HUES48 (cell line): ENCODE measurements around the gene DPM1.

Experiments
- H3K27ac ChIP-seq: one replicate; pipeline ENCODE4 v1.7.0; 2013; ENCODE audit warnings: low read depth, low read length, inconsistent platforms
- H3K27me3 ChIP-seq: 2 replicates; pipeline ENCODE4 v1.6.1; 2013; ENCODE audit warnings: mild to moderate bottlenecking, low read length; ENCODE audit not compliant: control insufficient read depth, insufficient read depth
- H3K36me3 ChIP-seq: 2 replicates; pipeline ENCODE4 v1.6.1; 2013; ENCODE audit warnings: low read length; ENCODE audit not compliant: control insufficient read depth, insufficient read depth
- H3K4me1 ChIP-seq: 2 replicates; pipeline ENCODE4 v1.6.1; 2013; ENCODE audit warnings: mild to moderate bottlenecking, low read length; ENCODE audit not compliant: control insufficient read depth, insufficient read depth
- H3K4me3 ChIP-seq: 2 replicates; pipeline ENCODE4 v1.5.1; 2013; ENCODE audit warnings: mild to moderate bottlenecking, low read depth, low read length
- H3K9ac ChIP-seq: 2 replicates; pipeline ENCODE4 v1.6.1; 2013; ENCODE audit warnings: mild to moderate bottlenecking, low read depth, low read length, moderate library complexity
- H3K9me3 ChIP-seq: 2 replicates; pipeline ENCODE4 v1.6.1; 2013; ENCODE audit warnings: low read length; ENCODE audit not compliant: control insufficient read depth, insufficient read depth

DPM1 gene

DNA sequence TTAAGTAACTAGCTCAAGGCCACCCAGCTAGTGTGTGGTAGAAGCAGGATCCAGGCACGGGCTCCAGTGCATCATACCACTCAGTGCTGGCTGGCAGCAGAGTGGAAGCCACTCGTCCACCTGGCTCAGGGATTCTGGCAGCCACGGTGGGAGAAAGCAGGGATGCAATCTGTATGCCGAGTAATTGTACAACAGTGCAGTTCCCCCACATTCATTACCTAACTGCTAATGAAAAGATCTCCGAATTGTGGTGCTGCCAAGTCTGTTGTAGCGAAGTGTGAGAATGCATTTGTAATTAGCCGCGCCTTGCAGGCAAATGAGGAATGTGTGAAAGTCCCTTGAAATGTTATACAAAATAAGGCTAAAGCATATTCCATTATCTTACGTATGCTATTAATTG, 35.5 kb upstream of the DPM1 start:
- peaks cover 11% of the 10 kb centered on the region for H3K4me1 ChIP-seq
- H3K27me3 ChIP-seq = no peaks in the 10 kb centered on the region
- no peaks in the 10 kb centered on the region for H3K36me3 ChIP-seq
- no peak overlapping the region for H3K27ac ChIP-seq
- no peak overlapping the region for H3K4me3 ChIP-seq
- no peaks in the 10 kb centered on the region; the same call in 1 of the 2 replicates for H3K9me3 ChIP-seq
- no peak overlapping the region for H3K9ac ChIP-seq

DNA sequence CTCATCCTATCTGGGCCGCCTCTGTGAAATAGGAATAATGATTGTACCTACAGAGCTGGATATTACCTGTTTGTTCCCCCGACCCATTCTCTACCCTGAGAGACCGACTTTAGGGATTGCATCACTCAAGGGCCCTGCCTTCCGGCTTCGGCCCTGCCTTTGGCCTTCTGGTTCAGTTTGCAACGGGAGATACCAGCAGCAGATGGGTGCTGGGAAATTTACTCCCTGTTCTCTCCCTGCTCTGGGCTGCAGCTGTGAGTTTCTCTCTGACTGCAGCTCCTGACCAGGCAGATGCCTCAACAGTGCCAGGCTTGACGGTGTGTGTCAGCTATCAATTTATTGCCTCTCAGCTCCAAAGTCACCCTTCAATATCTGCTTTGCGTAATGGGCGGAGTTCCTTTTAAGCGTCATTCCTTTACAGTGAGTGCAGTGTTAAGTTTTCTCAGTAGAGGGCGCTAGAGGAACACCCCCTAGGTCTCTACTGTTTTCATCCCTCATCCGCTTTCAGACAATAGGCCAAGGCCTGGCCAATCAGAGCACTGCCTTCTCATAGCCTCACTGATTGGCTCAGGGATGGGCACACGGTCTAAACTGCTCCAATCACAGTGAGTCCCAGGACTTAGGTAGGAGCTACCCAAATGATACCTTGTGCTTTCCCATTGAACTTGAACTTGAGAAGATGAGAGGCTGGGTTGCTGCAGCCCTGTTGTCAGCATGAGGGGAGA, 34.6 kb upstream of the DPM1 start:
- H3K27ac ChIP-seq = peak overlapping the region; percentile 91
- peak overlapping the region; percentile 19; the same call in 1 of the 2 replicates for H3K9ac ChIP-seq
- peak overlapping the region; percentile 6; the same call in 1 of the 2 replicates for H3K4me3 ChIP-seq

DNA sequence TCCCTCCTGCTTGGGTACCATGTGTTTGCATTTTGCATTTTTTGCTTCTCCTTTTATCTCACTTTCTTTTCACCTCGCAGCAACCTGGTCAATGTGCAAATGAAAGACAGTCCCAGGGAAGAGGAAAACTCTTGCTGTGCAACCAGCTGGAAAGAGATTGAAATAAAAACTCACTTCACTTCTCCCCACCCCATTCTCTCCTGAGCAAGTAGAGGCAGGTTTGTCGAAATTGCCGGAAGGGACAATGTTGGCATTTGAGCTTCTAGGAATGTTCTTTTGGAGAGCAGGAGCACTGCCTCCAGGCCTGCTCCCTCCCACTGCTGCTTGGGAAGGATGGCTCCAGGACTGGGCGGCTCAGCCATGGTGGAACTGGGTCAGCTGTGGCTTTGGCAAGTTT, 34.0 kb upstream of the DPM1 start:
- H3K27me3 ChIP-seq = no peaks in the 10 kb centered on the region
- peak overlapping the region; percentile 19; the same call in 1 of the 2 replicates for H3K9ac ChIP-seq
- peak overlapping the region; percentile 91 for H3K27ac ChIP-seq
- H3K4me1 ChIP-seq = peaks cover 11% of the 10 kb centered on the region
- peak overlapping the region; percentile 6; the same call in 1 of the 2 replicates for H3K4me3 ChIP-seq
- H3K36me3 ChIP-seq = no peaks in the 10 kb centered on the region
- no peaks in the 10 kb centered on the region; the same call in 1 of the 2 replicates for H3K9me3 ChIP-seq

More for the DNA sequence above, 34.6 kb upstream of the DPM1 start:
- no peaks in the 10 kb centered on the region for H3K27me3 ChIP-seq
- peaks cover 11% of the 10 kb centered on the region for H3K4me1 ChIP-seq
- no peaks in the 10 kb centered on the region; the same call in 1 of the 2 replicates for H3K9me3 ChIP-seq
- no peaks in the 10 kb centered on the region for H3K36me3 ChIP-seq

DNA sequence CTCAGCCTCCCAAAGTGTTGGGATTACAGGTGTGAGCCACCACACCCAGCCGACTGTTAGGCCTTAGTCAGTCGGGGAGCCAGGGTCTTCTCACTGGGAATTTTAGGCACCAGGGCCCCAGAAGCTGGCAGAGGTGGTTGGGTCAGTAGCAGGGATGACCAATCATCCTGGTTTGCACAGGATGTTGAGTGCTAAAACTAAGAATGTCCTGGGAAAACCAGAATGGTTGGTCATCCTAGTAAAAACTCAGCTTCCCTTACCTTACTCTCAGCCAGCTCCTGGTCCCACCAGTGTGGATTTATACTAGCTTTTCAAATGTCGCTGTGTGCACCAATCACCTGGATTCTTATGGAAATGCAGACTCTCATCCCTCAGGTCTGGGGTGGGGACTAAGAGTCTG, 32.7 kb upstream of the DPM1 start:
- no peaks in the 10 kb centered on the region for H3K27me3 ChIP-seq
- H3K9me3 ChIP-seq = no peaks in the 10 kb centered on the region; the same call in 1 of the 2 replicates
- H3K4me3 ChIP-seq = no peak overlapping the region
- no peak overlapping the region for H3K9ac ChIP-seq
- H3K27ac ChIP-seq = no peak overlapping the region
- H3K36me3 ChIP-seq = no peaks in the 10 kb centered on the region
- peaks cover 11% of the 10 kb centered on the region for H3K4me1 ChIP-seq

DNA sequence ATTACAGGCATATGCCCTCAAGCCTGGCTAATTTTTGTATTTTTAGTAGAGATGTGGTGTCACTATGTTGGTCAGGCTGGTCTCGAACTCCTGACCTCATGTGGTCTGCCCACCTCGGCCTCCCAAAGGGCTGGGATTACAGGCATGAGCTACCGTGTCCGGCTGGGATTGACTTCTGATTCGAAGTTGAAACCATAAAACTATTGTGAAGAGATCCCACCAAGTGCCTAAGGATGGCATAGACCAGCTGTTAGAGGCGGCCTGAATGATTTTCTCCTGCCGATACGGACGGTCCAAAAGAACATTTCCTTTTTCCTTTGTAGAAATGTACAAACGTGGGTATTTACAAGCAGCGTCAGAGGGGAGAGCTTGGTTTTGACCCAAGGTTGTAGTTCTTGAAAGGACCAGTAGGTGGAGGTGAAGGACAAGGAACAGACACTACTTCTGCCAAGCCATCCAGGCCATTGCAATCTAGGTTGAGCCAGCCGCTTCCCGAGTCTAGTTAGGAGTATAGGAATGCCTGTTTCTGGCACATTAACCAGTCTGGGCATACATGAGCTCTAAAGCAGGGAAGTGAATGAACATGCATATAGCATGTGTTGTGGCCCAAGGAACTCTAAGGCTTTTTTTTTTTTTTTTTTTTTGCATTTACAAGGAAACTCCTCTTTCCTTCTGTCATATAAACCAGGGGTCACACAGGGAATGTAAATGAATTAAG, 29.3 kb upstream of the DPM1 start:
- no peaks in the 10 kb centered on the region for H3K27me3 ChIP-seq
- no peak overlapping the region for H3K27ac ChIP-seq
- H3K9me3 ChIP-seq = no peaks in the 10 kb centered on the region
- no peaks in the 10 kb centered on the region for H3K36me3 ChIP-seq
- peaks cover 8% of the 10 kb centered on the region for H3K4me1 ChIP-seq
- no peak overlapping the region for H3K9ac ChIP-seq
- H3K4me3 ChIP-seq = no peak overlapping the region

DNA sequence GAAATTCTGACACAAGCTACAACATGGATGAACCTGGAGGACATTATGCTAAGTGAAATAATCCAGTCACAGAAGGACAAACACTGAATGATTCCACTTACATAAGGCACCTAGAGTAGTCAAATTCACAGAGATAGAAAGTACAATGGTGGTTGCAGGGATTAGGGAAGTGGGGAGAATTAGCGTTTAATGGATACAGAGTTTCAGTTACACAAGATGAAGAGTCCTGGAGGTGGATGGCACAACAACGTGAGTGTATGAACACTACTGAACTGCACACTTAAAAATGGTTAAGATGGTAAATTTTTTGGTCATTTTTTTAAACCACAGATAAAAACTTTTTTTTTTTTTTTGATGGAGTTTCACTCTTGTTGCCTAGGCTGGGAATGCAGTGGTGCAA, 25.0 kb upstream of the DPM1 start:
- no peaks in the 10 kb centered on the region for H3K27me3 ChIP-seq

DNA sequence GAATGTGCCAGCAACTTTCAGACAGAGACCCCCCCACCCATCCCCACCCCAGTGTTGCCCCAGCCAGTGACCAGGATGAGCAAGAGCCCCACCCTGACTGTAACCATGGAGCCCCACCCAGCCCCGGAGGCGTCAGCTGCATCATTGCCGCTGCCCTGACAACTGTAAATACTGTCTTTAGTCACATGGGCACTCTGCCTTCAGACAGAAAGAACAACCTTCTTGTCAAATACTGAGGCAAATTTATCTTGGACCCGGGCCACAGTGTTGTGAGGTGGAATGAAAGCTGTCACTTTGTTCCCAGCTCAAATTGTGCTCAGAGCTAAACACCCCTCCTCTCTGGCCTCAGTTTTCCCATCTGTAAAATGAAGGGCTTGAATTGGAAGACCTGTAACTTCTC, 24.0 kb upstream of the DPM1 start:
- Histone ChIP-seq H3K9ac (no peak overlapping the region), H3K9me3 (no peaks in the 10 kb centered on the region), H3K4me3 (no peak overlapping the region), H3K27ac (no peak overlapping the region), H3K4me1 (no peaks in the 10 kb centered on the region), H3K27me3 (no peaks in the 10 kb centered on the region), H3K36me3 (no peaks in the 10 kb centered on the region)

More for the DNA sequence above, 25.0 kb upstream of the DPM1 start:
- no peaks in the 10 kb centered on the region for H3K4me1 ChIP-seq
- H3K27ac ChIP-seq = no peak overlapping the region
- H3K9ac ChIP-seq = no peak overlapping the region
- H3K9me3 ChIP-seq = no peaks in the 10 kb centered on the region
- H3K36me3 ChIP-seq = no peaks in the 10 kb centered on the region
- no peak overlapping the region for H3K4me3 ChIP-seq

DNA sequence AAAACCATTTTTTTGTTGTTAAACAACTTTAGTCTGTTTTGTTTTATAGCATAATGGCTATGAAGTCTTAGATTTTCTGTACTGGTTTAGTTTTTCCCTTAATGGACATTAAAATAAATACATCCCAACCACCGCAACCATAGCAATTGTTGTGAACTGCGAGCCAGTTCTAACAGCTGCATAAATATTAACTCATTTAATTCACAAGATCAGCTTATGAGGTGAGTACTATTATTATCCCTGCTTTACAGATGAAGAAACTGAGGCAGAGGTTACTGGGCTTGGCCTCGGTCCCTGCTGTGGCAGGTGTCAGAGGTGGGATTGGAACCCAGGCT, 23.3 kb upstream of the DPM1 start:
- Histone ChIP-seq H3K27me3 (no peaks in the 10 kb centered on the region), H3K9ac (no peak overlapping the region), H3K9me3 (no peaks in the 10 kb centered on the region), H3K36me3 (no peaks in the 10 kb centered on the region), H3K27ac (no peak overlapping the region), H3K4me3 (no peak overlapping the region), H3K4me1 (no peaks in the 10 kb centered on the region)

DNA sequence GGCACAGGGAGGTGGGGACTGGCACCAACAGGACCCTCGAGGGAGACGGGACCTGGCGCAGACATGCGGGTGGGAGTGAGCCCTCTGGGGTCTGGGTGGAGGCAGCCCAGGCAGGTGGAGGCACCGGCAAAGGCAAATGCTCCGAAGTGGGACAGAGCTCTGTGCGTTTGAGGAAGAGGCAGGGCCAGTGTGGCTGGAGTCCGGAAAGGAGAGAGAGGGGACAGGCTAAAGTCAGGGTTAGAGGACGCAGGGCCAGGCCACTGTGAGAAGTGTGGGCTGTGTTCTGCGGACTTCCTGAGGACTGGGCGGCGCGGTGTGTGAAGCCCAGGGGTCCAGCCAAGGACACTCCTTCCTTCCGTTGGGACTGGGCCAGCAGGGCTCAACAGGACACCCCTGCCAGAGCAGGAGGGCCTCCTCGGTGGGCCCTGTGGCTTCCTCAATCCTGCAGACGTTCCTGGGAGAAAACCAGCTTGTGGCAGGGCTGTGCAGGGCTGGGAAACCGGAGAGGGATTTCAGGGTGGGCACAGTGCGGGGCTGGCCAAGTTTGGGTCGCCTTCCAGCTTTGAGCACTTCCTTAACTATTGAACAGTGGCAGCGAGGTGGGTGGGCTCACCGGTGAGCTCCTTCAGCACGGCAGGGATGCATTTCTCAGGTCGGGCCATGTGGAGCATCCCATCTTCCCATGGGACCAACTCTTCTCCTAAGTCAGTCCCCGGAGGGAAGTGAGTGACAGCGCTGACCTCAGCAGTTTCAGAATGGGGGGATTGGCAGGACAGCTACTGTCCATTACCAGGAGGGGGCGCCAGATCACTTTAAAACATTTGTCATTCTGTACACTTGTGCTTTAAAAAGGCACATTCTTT, 22.8 kb upstream of the DPM1 start:
- no peaks in the 10 kb centered on the region for H3K4me1 ChIP-seq
- H3K27me3 ChIP-seq = no peaks in the 10 kb centered on the region
- H3K27ac ChIP-seq = no peak overlapping the region
- no peak overlapping the region for H3K9ac ChIP-seq
- H3K9me3 ChIP-seq = no peaks in the 10 kb centered on the region
- H3K4me3 ChIP-seq = no peak overlapping the region
- H3K36me3 ChIP-seq = no peaks in the 10 kb centered on the region

DNA sequence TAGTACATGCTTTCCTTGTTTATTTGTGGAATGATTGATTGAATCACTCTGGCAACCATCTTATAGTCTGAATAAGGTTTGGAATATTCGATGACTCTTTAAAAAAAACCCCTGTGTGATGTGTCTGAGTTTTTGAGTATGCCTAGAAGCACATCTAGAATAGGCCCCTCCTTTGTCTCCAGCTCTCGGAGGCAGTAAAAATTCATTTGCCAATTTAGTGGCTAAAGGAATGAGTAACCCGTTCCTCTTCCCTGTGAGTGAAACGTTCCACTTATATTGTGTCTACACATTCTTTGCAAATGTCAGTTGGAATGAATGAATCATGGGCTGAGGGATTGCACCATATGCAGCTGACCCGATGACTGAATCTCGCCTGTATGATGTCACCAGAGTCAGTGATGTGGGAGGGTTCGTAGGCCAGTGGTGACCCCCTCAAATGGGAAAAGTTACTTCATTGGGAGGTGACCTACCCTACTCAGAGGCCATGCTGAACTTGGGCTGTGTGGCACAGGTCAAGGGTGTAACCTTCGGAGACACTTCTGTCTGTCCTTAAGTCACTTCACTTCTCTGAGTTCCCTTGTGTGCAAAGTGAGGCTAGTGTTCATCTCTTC, 21.8 kb upstream of the DPM1 start:
- H3K36me3 ChIP-seq = no peaks in the 10 kb centered on the region
- H3K9ac ChIP-seq = no peak overlapping the region
- no peaks in the 10 kb centered on the region for H3K9me3 ChIP-seq
- H3K4me3 ChIP-seq = no peak overlapping the region
- no peaks in the 10 kb centered on the region for H3K4me1 ChIP-seq
- H3K27ac ChIP-seq = no peak overlapping the region
- H3K27me3 ChIP-seq = no peaks in the 10 kb centered on the region
